NB4 (cell line): ENCODE results near the gene UBXN6.

Experiments
- DNase-seq: peaks from one replicate; pipeline ENCODE4 v3.0.0; 2010; ENCODE audit warnings: low read depth
- H3K4me3 ChIP-seq: one replicate; pipeline ENCODE4 v1.5.1; 2011; ENCODE audit warnings: mild to moderate bottlenecking, low read depth, low read length, moderate library complexity
- CTCF ChIP-seq: IDR thresholded peaks from one replicate; pipeline ENCODE4 v1.5.1; 2012; ENCODE audit warnings: low read depth, low read length
- MAX ChIP-seq: IDR thresholded peaks from 2 replicates; pipeline ENCODE4 v1.6.1; 2011; ENCODE audit warnings: low read depth, low read length
- MYC ChIP-seq: IDR thresholded peaks from 2 replicates; pipeline ENCODE4 v1.6.1; 2011; ENCODE audit warnings: low read depth, low read length
- POLR2A ChIP-seq: IDR thresholded peaks from 2 replicates; pipeline ENCODE4 v1.6.1; 2011; ENCODE audit warnings: mild to moderate bottlenecking; ENCODE audit not compliant: insufficient read length; ENCODE audit errors: extremely low read depth

UBXN6 gene

GRCh38 chr19:4428326-4428975 is 29.1 kb downstream of the UBXN6 start:
- TF ChIP-seq CTCF: no peak
- H3K4me3 ChIP-seq: no peak overlapping the region

GRCh38 chr19:4425537-4425936 is 32.1 kb downstream of the UBXN6 start:
- no peak overlapping the region for H3K4me3 ChIP-seq
- no peak for DNase-seq
- TF ChIP-seq MYC: no peak
- TF ChIP-seq CTCF: no peak
- no peak for TF ChIP-seq POLR2A
- no peak for TF ChIP-seq MAX

More at GRCh38 chr19:4428326-4428975, 29.1 kb downstream of the UBXN6 start:
- DNase-seq: no peak

GRCh38 chr19:4423416-4424126 is 34.0 kb downstream of the UBXN6 start:
- TF ChIP-seq MAX (no peak), CTCF (no peak), POLR2A (no peak), MYC (no peak)
- H3K4me3 ChIP-seq: no peak overlapping the region
- no peak for DNase-seq

GRCh38 chr19:4416268-4416667 is 41.3 kb downstream of the UBXN6 start:
- DNase-seq: no peak
- TF ChIP-seq MYC (no peak), CTCF (no peak), MAX (no peak), POLR2A (no peak)
- no peak overlapping the region for H3K4me3 ChIP-seq

- no peak overlapping the region for H3K4me3 ChIP-seq
- TF ChIP-seq POLR2A: no peak
- TF ChIP-seq CTCF: no peak
- no peak for TF ChIP-seq MAX
- TF ChIP-seq MYC: no peak
- DNase-seq: no peak
Measured at GRCh38 chr19:4415352-4415751, 42.2 kb downstream of the UBXN6 start.
